KMS-11 (cell line): ENCODE results near the gene TAF3.
A peak's percentile ranks its signal among the peaks of the same experiment; 100 is the strongest.

Source experiments
- H2AFZ ChIP-seq: fragments of 200-600 bp; sonication (generic); 2 replicates; pipeline ENCODE4 v1.6.1; 2016; ENCODE audit warnings: antibody characterized with exemption, mixed run types, low read depth
- H3K27ac ChIP-seq: fragments of 200-600 bp; sonication (generic); 2 replicates; pipeline ENCODE4 v1.6.1; 2016; ENCODE audit warnings: mild to moderate bottlenecking, mixed run types
- H3K27me3 ChIP-seq: fragments of 200-600 bp; sonication (generic); 2 replicates; pipeline ENCODE4 v1.6.1; 2017; ENCODE audit warnings: mild to moderate bottlenecking, low read depth, mixed run types, moderate library complexity; ENCODE audit not compliant: insufficient read depth
- H3K36me3 ChIP-seq: fragments of 200-600 bp; sonication (generic); 2 replicates; pipeline ENCODE4 v1.6.1; 2017; ENCODE audit warnings: mild to moderate bottlenecking, mixed run types; ENCODE audit not compliant: insufficient read depth
- H3K4me1 ChIP-seq: fragments of 200-600 bp; sonication (generic); 2 replicates; pipeline ENCODE4 v1.6.1; 2016; ENCODE audit warnings: mild to moderate bottlenecking, low read depth, mixed run types; ENCODE audit not compliant: poor library complexity, severe bottlenecking
- H3K4me2 ChIP-seq: fragments of 200-600 bp; sonication (generic); 2 replicates; pipeline ENCODE4 v1.7.0; 2016; ENCODE audit warnings: mild to moderate bottlenecking, mixed run types
- H3K4me3 ChIP-seq: fragments of 200-600 bp; sonication (generic); IDR thresholded peaks from 2 replicates; pipeline ENCODE4 v1.6.1; 2017; ENCODE audit warnings: low read depth, low read length, mixed read lengths; ENCODE audit not compliant: insufficient read depth
- H3K79me2 ChIP-seq: fragments of 200-600 bp; sonication (generic); 2 replicates; pipeline ENCODE4 v1.6.1; 2016; ENCODE audit warnings: low read depth, mixed run types; ENCODE audit not compliant: insufficient read depth
- H3K9ac ChIP-seq: fragments of 200-600 bp; sonication (generic); 2 replicates; pipeline ENCODE4 v1.6.1; 2016; ENCODE audit warnings: mild to moderate bottlenecking, mixed run types
- H4K20me1 ChIP-seq: fragments of 200-600 bp; sonication (generic); 2 replicates; pipeline ENCODE4 v1.6.1; 2016; ENCODE audit warnings: mild to moderate bottlenecking, mixed run types; ENCODE audit not compliant: insufficient read depth
- TF ChIP-seq, protein P1 (sequence below): fragments of 200-600 bp; sonication (generic); conservative IDR thresholded peaks from 2 replicates; pipeline ENCODE4 v1.6.1; 2017; ENCODE audit warnings: low read depth, mild to moderate bottlenecking, antibody characterized with exemption, low read length, moderate library complexity, mixed read lengths

Gene TAF3

DNA sequence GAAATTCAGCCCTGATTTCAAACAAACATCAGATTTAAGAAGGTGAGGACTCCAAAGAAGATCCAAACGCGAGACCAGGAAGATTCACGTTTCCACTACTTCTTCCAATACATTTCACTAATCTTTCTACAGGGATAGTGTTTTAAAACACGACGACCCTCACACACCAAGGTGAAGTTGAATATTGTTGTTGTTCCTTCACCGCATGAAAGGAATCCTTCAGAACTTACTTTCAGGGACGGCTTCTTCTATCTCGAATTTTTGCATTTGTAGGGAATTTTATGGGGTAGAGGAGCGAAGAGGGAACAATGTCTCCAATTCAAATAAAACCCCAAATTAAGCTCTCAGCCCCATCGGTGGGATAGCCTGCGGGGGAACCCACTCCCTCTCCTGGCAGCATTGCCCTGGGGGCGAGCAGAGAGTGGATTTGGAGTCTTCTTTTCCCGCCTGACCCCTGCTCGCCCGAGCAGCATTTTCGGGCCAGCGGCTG, 234.7 kb downstream of the TAF3 start:
- H3K27ac ChIP-seq = no peak overlapping the region
- H2AFZ ChIP-seq = peak overlapping the region; percentile 74; the same call in 1 of the 2 replicates
- no peaks in the 10 kb centered on the region for H3K36me3 ChIP-seq
- H3K4me3 ChIP-seq = no peak overlapping the region
- TF ChIP-seq, protein P1, sequence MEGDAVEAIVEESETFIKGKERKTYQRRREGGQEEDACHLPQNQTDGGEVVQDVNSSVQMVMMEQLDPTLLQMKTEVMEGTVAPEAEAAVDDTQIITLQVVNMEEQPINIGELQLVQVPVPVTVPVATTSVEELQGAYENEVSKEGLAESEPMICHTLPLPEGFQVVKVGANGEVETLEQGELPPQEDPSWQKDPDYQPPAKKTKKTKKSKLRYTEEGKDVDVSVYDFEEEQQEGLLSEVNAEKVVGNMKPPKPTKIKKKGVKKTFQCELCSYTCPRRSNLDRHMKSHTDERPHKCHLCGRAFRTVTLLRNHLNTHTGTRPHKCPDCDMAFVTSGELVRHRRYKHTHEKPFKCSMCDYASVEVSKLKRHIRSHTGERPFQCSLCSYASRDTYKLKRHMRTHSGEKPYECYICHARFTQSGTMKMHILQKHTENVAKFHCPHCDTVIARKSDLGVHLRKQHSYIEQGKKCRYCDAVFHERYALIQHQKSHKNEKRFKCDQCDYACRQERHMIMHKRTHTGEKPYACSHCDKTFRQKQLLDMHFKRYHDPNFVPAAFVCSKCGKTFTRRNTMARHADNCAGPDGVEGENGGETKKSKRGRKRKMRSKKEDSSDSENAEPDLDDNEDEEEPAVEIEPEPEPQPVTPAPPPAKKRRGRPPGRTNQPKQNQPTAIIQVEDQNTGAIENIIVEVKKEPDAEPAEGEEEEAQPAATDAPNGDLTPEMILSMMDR = peak; percentile 76
- H4K20me1 ChIP-seq = no peaks in the 10 kb centered on the region
- no peaks in the 10 kb centered on the region for H3K79me2 ChIP-seq
- peaks cover 19% of the 10 kb centered on the region; the same call in 1 of the 2 replicates for H3K27me3 ChIP-seq
- no peak overlapping the region for H3K9ac ChIP-seq
- H3K4me2 ChIP-seq = peak overlapping the region; percentile 56
- no peaks in the 10 kb centered on the region for H3K4me1 ChIP-seq

DNA sequence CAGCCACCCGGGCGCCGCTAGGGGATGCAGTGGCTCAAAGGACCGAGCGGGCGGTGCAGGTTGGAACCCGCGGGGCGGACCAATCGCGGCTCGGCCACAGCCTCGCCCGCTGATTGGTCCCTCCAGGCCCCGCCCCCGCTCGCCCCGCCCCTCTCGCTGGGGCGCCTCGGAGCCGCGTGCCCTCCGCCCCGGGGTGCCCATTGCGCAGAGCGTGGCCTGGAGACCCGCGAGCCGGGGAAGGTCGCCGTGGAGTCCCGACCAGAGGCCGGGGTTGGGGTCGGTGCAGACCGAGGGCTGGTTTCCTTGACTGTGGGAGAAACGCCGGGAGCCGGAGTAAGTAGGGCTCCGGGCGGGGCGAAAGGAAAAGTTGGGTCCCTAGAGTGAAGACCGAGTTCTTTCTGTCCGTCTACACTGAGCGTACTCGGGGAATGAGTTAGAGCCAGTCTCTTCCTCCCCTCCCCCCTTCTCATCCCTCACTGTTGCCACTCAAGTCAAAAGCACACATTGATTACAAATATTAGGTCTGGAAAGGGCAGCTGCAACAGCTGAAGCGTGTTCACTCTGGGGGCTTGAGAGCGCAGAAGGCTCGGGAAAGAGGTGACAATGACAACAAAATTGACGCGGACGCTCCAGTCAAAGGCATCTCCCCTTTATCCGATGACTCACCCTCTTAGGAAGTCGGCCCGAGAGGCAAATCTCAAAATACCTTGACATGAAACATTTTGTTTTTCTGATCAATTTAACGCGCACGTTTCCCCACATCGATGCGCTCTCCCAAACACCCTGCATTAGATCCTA, 235.3 kb downstream of the TAF3 start:
- Histone ChIP-seq H3K9ac (0 out of 2 replicates have a peak overlapping the region, but pooled peaks have one; percentile 21), H4K20me1 (no peaks in the 10 kb centered on the region), H3K4me2 (peak overlapping the region; percentile 56), H3K27ac (no peak overlapping the region), H3K4me1 (no peaks in the 10 kb centered on the region), H2AFZ (peak overlapping the region; percentile 74), H3K79me2 (no peaks in the 10 kb centered on the region), H3K27me3 (peaks cover 15% of the 10 kb centered on the region; the same call in 1 of the 2 replicates), H3K4me3 (no peak overlapping the region), H3K36me3 (no peaks in the 10 kb centered on the region)
- TF ChIP-seq, protein P1 = 0 out of 2 replicates have a peak, but pooled peaks have one; percentile 17

DNA sequence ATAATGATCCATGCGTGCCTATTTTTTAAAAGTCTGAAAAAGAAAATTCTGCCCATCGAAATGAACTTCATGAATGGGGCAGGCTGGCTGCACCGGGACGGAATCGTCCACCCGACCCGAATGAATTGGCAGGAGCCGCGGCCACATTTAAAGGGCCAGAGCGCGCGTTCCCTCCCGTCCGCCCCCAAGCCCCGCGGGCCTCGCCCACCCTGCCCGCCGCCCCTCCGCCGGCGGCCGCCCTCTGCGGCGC, 235.9 kb downstream of the TAF3 start:
- no peaks in the 10 kb centered on the region for H3K4me1 ChIP-seq
- no peak overlapping the region for H3K27ac ChIP-seq
- TF ChIP-seq, protein P1 = no peak
- no peak overlapping the region for H3K4me3 ChIP-seq
- peaks cover 13% of the 10 kb centered on the region; the same call in 1 of the 2 replicates for H3K27me3 ChIP-seq
- no peaks in the 10 kb centered on the region for H4K20me1 ChIP-seq
- no peaks in the 10 kb centered on the region for H3K79me2 ChIP-seq
- H3K36me3 ChIP-seq = no peaks in the 10 kb centered on the region
- H2AFZ ChIP-seq = peak overlapping the region; percentile 74
- no peak overlapping the region for H3K9ac ChIP-seq
- H3K4me2 ChIP-seq = peak overlapping the region; percentile 52

DNA sequence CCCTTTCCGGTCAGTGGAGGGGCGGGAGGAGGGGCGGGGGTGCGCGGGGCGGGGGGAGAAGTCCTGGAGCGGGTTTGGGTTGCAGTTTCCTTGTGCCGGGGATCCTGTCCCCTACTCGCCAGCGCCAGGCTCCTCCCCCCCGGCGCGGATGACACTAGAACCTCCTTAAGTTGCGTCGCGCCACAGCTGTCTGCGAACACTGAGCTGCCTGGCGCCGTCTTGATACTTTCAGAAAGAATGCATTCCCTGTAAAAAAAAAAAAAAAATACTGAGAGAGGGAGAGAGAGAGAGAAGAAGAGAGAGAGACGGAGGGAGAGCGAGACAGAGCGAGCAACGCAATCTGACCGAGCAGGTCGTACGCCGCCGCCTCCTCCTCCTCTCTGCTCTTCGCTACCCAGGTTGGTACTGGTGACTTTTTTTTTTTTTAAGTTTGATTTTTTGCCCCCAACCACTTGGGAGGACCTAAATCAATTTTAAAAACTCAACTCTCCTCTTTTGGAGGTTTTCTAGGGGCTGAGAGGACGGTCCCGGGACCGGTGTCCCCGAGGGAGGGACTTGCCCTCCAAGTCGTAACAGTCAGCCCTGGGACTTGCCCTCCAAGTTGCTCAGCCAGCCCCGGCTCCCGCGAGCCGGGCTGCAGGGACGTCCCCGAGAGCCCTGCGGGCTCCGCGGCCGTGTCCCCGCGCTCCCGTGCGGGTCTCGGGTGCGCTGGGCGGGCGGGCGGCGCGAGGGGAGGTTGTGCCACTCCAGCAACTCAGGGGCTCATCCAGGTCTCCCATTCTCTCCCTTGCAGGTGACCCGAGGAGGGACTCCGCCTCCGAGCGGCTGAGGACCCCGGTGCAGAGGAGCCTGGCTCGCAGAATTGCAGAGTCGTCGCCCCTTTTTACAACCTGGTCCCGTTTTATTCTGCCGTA, 236.4 kb downstream of the TAF3 start, which contains the start of gene GATA3:
Gene GATA3, plus strand, starts transcription at position 195 of the 914 bp plus-strand sequence. CDS start 968 bp downstream, outside the sequence.
- peaks cover 11% of the 10 kb centered on the region; the same call in 1 of the 2 replicates for H3K27me3 ChIP-seq
- peak within 1 kb of the TSS; percentile 74 for H2AFZ ChIP-seq
- peak within 1 kb of the TSS; percentile 76 for H3K4me2 ChIP-seq
- H3K9ac ChIP-seq = 0 out of 2 replicates have a peak within 1 kb of the TSS, but pooled peaks have one; percentile 21
- H3K27ac ChIP-seq = no peak within 1 kb of the TSS
- no peaks in the 10 kb centered on the region for H3K4me1 ChIP-seq
- H4K20me1 ChIP-seq = no peaks in the 10 kb centered on the region
- no peaks in the 10 kb centered on the region for H3K36me3 ChIP-seq
- TF ChIP-seq, protein P1 = no peak
- no peak within 1 kb of the TSS for H3K4me3 ChIP-seq
- H3K79me2 ChIP-seq = no peaks in the 10 kb centered on the region
